HFF-Myc (cell line): ENCODE results near the gene FNDC3A.
"Not testable (repeated sequence)": the region's sequence is repeated elsewhere in the genome, so short reads cannot be mapped to it uniquely, and the experiment has no call there.

Experiments used
- DNase-seq: peaks from one replicate; pipeline ENCODE4 v3.0.0-alpha.2; 2011; ENCODE audit warnings: low read depth; ENCODE audit errors: extremely low read depth
- H3K4me3 ChIP-seq: replicated peaks from 2 replicates; pipeline ENCODE4 v1.5.1; 2011; ENCODE audit warnings: low read depth, mild to moderate bottlenecking, control low read depth, low read length
- CTCF ChIP-seq: IDR thresholded peaks from 2 replicates; pipeline ENCODE4 v1.5.1; 2012; ENCODE audit warnings: mild to moderate bottlenecking, low read depth, low read length, control low read depth; ENCODE audit errors: missing control alignments

FNDC3A gene

GRCh38 chr13:48985756-48986155 is 10.0 kb downstream of the FNDC3A start:
- no peak overlapping the region for H3K4me3 ChIP-seq
- TF ChIP-seq CTCF: no peak
- no peak for DNase-seq

GRCh38 chr13:48990900-48991299 is 15.2 kb downstream of the FNDC3A start:
- DNase-seq: no peak
- no peak overlapping the region for H3K4me3 ChIP-seq
- no peak for TF ChIP-seq CTCF

- TF ChIP-seq CTCF: no peak
- DNase-seq: no peak
- no peak overlapping the region for H3K4me3 ChIP-seq
These were observed 17.4 kb downstream of the FNDC3A start for GRCh38 chr13:48993150-48993549.

- H3K4me3 ChIP-seq: no peak overlapping the region
- TF ChIP-seq CTCF: no peak
- DNase-seq: no peak
These were observed 19.0 kb downstream of the FNDC3A start for GRCh38 chr13:48994706-48995105.

- H3K4me3 ChIP-seq: no peak overlapping the region
- TF ChIP-seq CTCF: no peak
- no peak for DNase-seq
These were observed 23.1 kb downstream of the FNDC3A start for GRCh38 chr13:48998641-48999292.

GRCh38 chr13:49000247-49000646 is 24.5 kb downstream of the FNDC3A start:
- no peak overlapping the region for H3K4me3 ChIP-seq
- TF ChIP-seq CTCF: no peak
- no peak for DNase-seq

- DNase-seq, H3K4me3 ChIP-seq: not testable (repeated sequence)
These were observed 43.4 kb downstream of the FNDC3A start for GRCh38 chr13:49018986-49019635.
